H9 (cell line): ENCODE results near the gene GRM1. TPM values are rescaled to one million over a fixed set of nuclear protein-coding genes. Genes with fewer than 3 reads are reported as not detected.

Experiments
- DNase-seq: peaks from one replicate; pipeline ENCODE4 v3.0.0-alpha.2; 2017
- H2AFZ ChIP-seq: one replicate; pipeline ENCODE4 v1.6.1; 2013; ENCODE audit warnings: mild to moderate bottlenecking, low read length, control low read depth, moderate library complexity
- H2AK5ac ChIP-seq: 2 replicates; pipeline ENCODE4 v1.6.1; 2013; ENCODE audit warnings: low read length, control low read depth, mixed read lengths; ENCODE audit not compliant: insufficient read length
- H2BK120ac ChIP-seq: one replicate; pipeline ENCODE4 v1.6.1; 2013; ENCODE audit warnings: low read depth, mild to moderate bottlenecking, low read length, control low read depth, inconsistent platforms; ENCODE audit not compliant: poor library complexity, severe bottlenecking
- H2BK12ac ChIP-seq: 2 replicates; pipeline ENCODE4 v1.6.1; 2013; ENCODE audit warnings: low read length, control low read depth, mixed read lengths, low read depth; ENCODE audit not compliant: insufficient read length
- H2BK15ac ChIP-seq: 2 replicates; pipeline ENCODE4 v1.6.1; 2013; ENCODE audit warnings: low read depth, low read length, control low read depth
- H2BK20ac ChIP-seq: one replicate; pipeline ENCODE4 v1.6.1; 2013; ENCODE audit warnings: low read depth, mild to moderate bottlenecking, low read length, control low read depth, inconsistent platforms; ENCODE audit not compliant: poor library complexity, severe bottlenecking
- H2BK5ac ChIP-seq: 2 replicates; pipeline ENCODE4 v1.6.1; 2013; ENCODE audit warnings: low read length, control low read depth, mixed read lengths; ENCODE audit not compliant: insufficient read length
- H3K14ac ChIP-seq: 2 replicates; pipeline ENCODE4 v1.6.1; 2013; ENCODE audit warnings: low read length, control low read depth; ENCODE audit not compliant: insufficient read depth
- H3K18ac ChIP-seq: 2 replicates; pipeline ENCODE4 v1.6.1; 2013; ENCODE audit warnings: low read depth, mild to moderate bottlenecking, mixed read lengths, low read length, control low read depth; ENCODE audit not compliant: insufficient read length
- H3K23ac ChIP-seq: 2 replicates; pipeline ENCODE4 v1.6.1; 2013; ENCODE audit warnings: low read length, control low read depth, mixed read lengths, low read depth; ENCODE audit not compliant: insufficient read length
- H3K23me2 ChIP-seq: 2 replicates; pipeline ENCODE4 v1.6.1; 2013; ENCODE audit warnings: low read depth, mild to moderate bottlenecking, mixed read lengths, low read length, control low read depth; ENCODE audit not compliant: insufficient read length, poor library complexity, severe bottlenecking
- H3K27ac ChIP-seq: 2 replicates; pipeline ENCODE4 v1.5.1; 2013; ENCODE audit warnings: low read length, control low read depth, mixed read lengths, low read depth; ENCODE audit not compliant: insufficient read length
- H3K27me3 ChIP-seq: 2 replicates; pipeline ENCODE4 v1.6.1; 2013; ENCODE audit warnings: low read length, control low read depth, inconsistent platforms; ENCODE audit not compliant: insufficient read depth
- H3K4ac ChIP-seq: 2 replicates; pipeline ENCODE4 v1.6.1; 2013; ENCODE audit warnings: low read depth, mild to moderate bottlenecking, control low read depth, inconsistent platforms, low read length, moderate library complexity
- H3K4me1 ChIP-seq: 2 replicates; pipeline ENCODE4 v1.6.1; 2013; ENCODE audit warnings: low read length, control low read depth, inconsistent platforms; ENCODE audit not compliant: insufficient read depth
- H3K4me2 ChIP-seq: 2 replicates; pipeline ENCODE4 v1.6.1; 2013; ENCODE audit warnings: low read length, control low read depth, mixed read lengths; ENCODE audit not compliant: insufficient read length, insufficient read depth
- H3K56ac ChIP-seq: 2 replicates; pipeline ENCODE4 v1.6.1; 2013; ENCODE audit warnings: low read depth, mild to moderate bottlenecking, mixed read lengths, low read length, control low read depth; ENCODE audit not compliant: insufficient read length
- H3K79me1 ChIP-seq: 2 replicates; pipeline ENCODE4 v1.6.1; 2013; ENCODE audit warnings: low read depth, mild to moderate bottlenecking, moderate library complexity, low read length, control low read depth, inconsistent platforms; ENCODE audit not compliant: insufficient read depth, poor library complexity, severe bottlenecking
- H3K79me2 ChIP-seq: 2 replicates; pipeline ENCODE4 v1.6.1; 2013; ENCODE audit warnings: low read length, control low read depth, inconsistent platforms; ENCODE audit not compliant: insufficient read depth
- H3K9ac ChIP-seq: 2 replicates; pipeline ENCODE4 v1.6.1; 2013; ENCODE audit warnings: low read length, control low read depth, mixed read lengths; ENCODE audit not compliant: insufficient read length; ENCODE audit errors: extremely low read depth
- H3K9me3 ChIP-seq: one replicate; pipeline ENCODE4 v1.6.1; 2013; ENCODE audit warnings: low read depth, low read length, inconsistent platforms; ENCODE audit not compliant: control insufficient read depth
- H3T11ph ChIP-seq: one replicate; pipeline ENCODE4 v1.6.1; 2013; ENCODE audit warnings: mild to moderate bottlenecking, low read length, control low read depth, inconsistent platforms
- H4K20me1 ChIP-seq: one replicate; pipeline ENCODE4 v1.6.1; 2013; ENCODE audit not compliant: control insufficient read depth, insufficient read length, insufficient read depth
- H4K5ac ChIP-seq: 2 replicates; pipeline ENCODE4 v1.6.1; 2013; ENCODE audit warnings: low read depth, mild to moderate bottlenecking, mixed read lengths, low read length, control low read depth; ENCODE audit not compliant: insufficient read length
- H4K8ac ChIP-seq: replicated peaks from 2 replicates; pipeline ENCODE4 v1.6.1; 2013; ENCODE audit warnings: low read length, control low read depth, mixed read lengths, low read depth; ENCODE audit not compliant: insufficient read length
- H4K91ac ChIP-seq: 2 replicates; pipeline ENCODE4 v1.6.1; 2013; ENCODE audit warnings: low read depth, mild to moderate bottlenecking, moderate library complexity, mixed read lengths, low read length, control low read depth; ENCODE audit not compliant: insufficient read length
- H3K27ac Mint-ChIP-seq, 3 experiments: 2 replicates in 2 of 3; 3 replicates in 1 of 3; pipeline ENCODE4 v1.8.0; 2020 to 2021; ENCODE audit warnings: mixed read lengths in 3 of 3, mild to moderate bottlenecking in 1 of 3, moderate library complexity in 1 of 3
- H3K27me3 Mint-ChIP-seq: 2 replicates; pipeline ENCODE4 v1.8.0; 2021; ENCODE audit warnings: low read depth, mild to moderate bottlenecking, moderate library complexity, mixed read lengths
- H3K36me3 Mint-ChIP-seq, 3 experiments: 2 replicates in 2 of 3; 3 replicates in 1 of 3; pipeline ENCODE4 v1.8.0; 2020 to 2021; ENCODE audit warnings: low read depth in 3 of 3, mixed read lengths in 3 of 3; ENCODE audit not compliant: insufficient read depth in 1 of 3
- H3K4me1 Mint-ChIP-seq, 2 experiments: 2 replicates each; pipeline ENCODE4 v1.8.0; 2020; ENCODE audit warnings: mixed read lengths in 2 of 2
- H3K4me3 Mint-ChIP-seq, 2 experiments: 2 replicates in 1 of 2; 3 replicates in 1 of 2; pipeline ENCODE4 v1.8.0; 2020 to 2021; ENCODE audit warnings: mild to moderate bottlenecking in 2 of 2, mixed read lengths in 2 of 2, moderate library complexity in 1 of 2
- H3K9me3 Mint-ChIP-seq, 2 experiments: 2 replicates in 1 of 2; 3 replicates in 1 of 2; pipeline ENCODE4 v1.8.0; 2020; ENCODE audit warnings: mild to moderate bottlenecking in 2 of 2, mixed read lengths in 2 of 2, moderate library complexity in 1 of 2
- CTCF ChIP-seq: fragments of 200-600 bp; sonication (generic); conservative IDR thresholded peaks from 3 replicates; pipeline ENCODE4 v1.8.0; 2021; ENCODE audit warnings: antibody characterized with exemption, mild to moderate bottlenecking
- WGBS: extraction: QIAGEN DNeasy Blood & Tissue Kit; methylation state at CpG from one replicate; pipeline ENCODE4 v1.1.7; 2013; ENCODE audit warnings: missing lambda C conversion rate, low lambda C conversion rate, mixed read lengths; ENCODE audit not compliant: insufficient read length; ENCODE audit errors: extremely low coverage; 5-methylcytosine and 5-hydroxymethylcytosine counted together
- total RNA-seq: library from RNA; stranded (reverse); gene quantifications from 2 replicates; pipeline ENCODE4 v1.2.1, GENCODE V29; 2021

The GRM1 gene
- total RNA-seq, 1 experiment from 2014 or later = 0.39 TPM

- H3K9me3 Mint-ChIP-seq = no peaks in the 10 kb centered on the region
- no peak overlapping the region for H2BK5ac ChIP-seq
- H3T11ph ChIP-seq = no peak overlapping the region
Measured at GRCh38 chr6:146361128-146361924, 332.5 kb downstream of the GRM1 start.

More at GRCh38 chr6:146361128-146361924, 332.5 kb downstream of the GRM1 start:
- Histone ChIP-seq H4K91ac (no peak overlapping the region), H3K18ac (no peak overlapping the region), H3K4me1 (peaks cover 3% of the 10 kb centered on the region; the same call in 1 of the 2 replicates), H3K79me1 (no peaks in the 10 kb centered on the region), H3K9me3 (no peaks in the 10 kb centered on the region), H3K23ac (no peak overlapping the region), H4K5ac (no peak overlapping the region), H3K23me2 (no peaks in the 10 kb centered on the region), H3K27ac (no peak overlapping the region), H3K56ac (no peak overlapping the region), H2BK12ac (no peak overlapping the region), H2BK15ac (no peak overlapping the region), H3K9ac (no peak overlapping the region), H3K14ac (no peak overlapping the region; the same call in 1 of the 2 replicates), H3K4ac (no peak overlapping the region), H3K4me2 (no peak overlapping the region), H2BK120ac (no peak overlapping the region), H3K27me3 (no peaks in the 10 kb centered on the region), H2AFZ (no peak overlapping the region), H4K20me1 (no peaks in the 10 kb centered on the region), H3K79me2 (no peaks in the 10 kb centered on the region), H2AK5ac (no peak overlapping the region), H4K8ac (no peak overlapping the region), H2BK20ac (no peak overlapping the region)
- Mint-ChIP-seq H3K4me1 (peaks cover 8 to 12% of the 10 kb centered on the region in 2 experiments), H3K36me3 (no peaks in the 10 kb centered on the region), H3K27me3 (no peaks in the 10 kb centered on the region), H3K27ac (peak overlapping the region in 1 of 3 experiments; percentile 74; a peak in 2 of 7 replicates), H3K4me3 (no peak overlapping the region)
- no peak for DNase-seq
- no CpG with 5 or more reads among the region's 4 CpGs for WGBS
- no peak for TF ChIP-seq CTCF
